ENCODE results near the gene LAIR1. TPM values are rescaled to one million over a fixed set of nuclear protein-coding genes. Genes with fewer than 3 reads are reported as not detected.

LAIR1 gene
- polyA plus RNA-seq, 1 of the 3 experiments (the other 2 are of a cell fraction), result not detected

DNA sequence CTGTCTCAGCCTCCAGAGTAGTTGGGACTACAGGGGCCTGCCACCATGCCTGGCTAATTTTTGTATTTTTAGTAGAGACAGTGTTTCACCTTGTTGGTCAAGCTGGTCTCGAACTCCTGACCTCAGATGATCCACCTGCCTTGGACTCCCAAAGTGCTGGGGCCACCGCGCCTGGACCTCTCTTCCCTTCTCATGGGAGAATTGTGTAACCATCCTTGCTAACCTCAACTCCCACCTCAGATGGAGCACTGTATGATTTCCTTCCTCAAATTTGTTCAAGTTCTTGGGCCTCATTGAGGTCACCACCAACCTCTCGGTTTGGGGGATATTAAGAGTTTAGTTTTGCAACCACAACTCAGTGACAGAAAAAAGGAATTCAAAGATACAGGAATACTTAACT is 62.5 kb downstream of the LAIR1 start:
- WGBS (ENCODE audit: low lambda C conversion rate), result 7% methylated on average over 4 of the region's 4 CpGs
- H3K9ac ChIP-seq, result no peak overlapping the region
- CTCF ChIA-PET, result no interaction called here

More for the DNA sequence above, 62.5 kb downstream of the LAIR1 start:
- H3K4me2 ChIP-seq, result no peak overlapping the region
- H3K9me3 ChIP-seq, result no peaks in the 10 kb centered on the region
- no peaks in the 10 kb centered on the region for H3K4me1 ChIP-seq (ENCODE audit: control insufficient read depth in 1 of 2, insufficient read depth in 2 of 2, low read depth in 1 of 2, low read length in 1 of 2)
- no peak overlapping the region for H3K27ac ChIP-seq (ENCODE audit: low read depth in 2 of 2, low read length in 1 of 2)
- H3K36me3 ChIP-seq (replicated peaks in 1 of 2; ENCODE audit: control insufficient read depth in 1 of 2, insufficient read depth in 2 of 2, low read length in 1 of 2), result no peaks in the 10 kb centered on the region
- peaks cover 29% of the 10 kb centered on the region for H3K27me3 ChIP-seq (ENCODE audit: insufficient read depth)
- POLR2A ChIA-PET, result no interaction called here
- no peaks in the 10 kb centered on the region for H3K79me2 ChIP-seq (ENCODE audit: insufficient read depth)
- TF ChIP-seq FOXJ3 (CRISPR knock-in tag; IDR thresholded peaks at IDR 0.05) (no peak), NFIC (IDR thresholded peaks at IDR 0.05; ENCODE audit: borderline replicate concordance) (no peak), GATA2 (CRISPR knock-in tag; IDR thresholded peaks at IDR 0.05) (no peak), RAD21 (IDR thresholded peaks at IDR 0.05; ENCODE audit: low read length) (no peak), POLR2AphosphoS5 (IDR thresholded peaks at IDR 0.05; ENCODE audit: low read depth, low read length) (no peak), RFX5 (IDR thresholded peaks at IDR 0.05; ENCODE audit: low read length) (no peak), RXRA (IDR thresholded peaks at IDR 0.05; ENCODE audit: borderline replicate concordance, low read depth) (no peak), TEAD4 (IDR thresholded peaks at IDR 0.05; ENCODE audit: borderline replicate concordance, insufficient read depth) (no peak), MEF2A (IDR thresholded peaks at IDR 0.05; ENCODE audit: borderline replicate concordance, low read depth) (no peak), NRF1 (IDR thresholded peaks at IDR 0.05; ENCODE audit: low read depth, low read length) (no peak), CHD2 (IDR thresholded peaks at IDR 0.05; ENCODE audit: low read length, partially characterized antibody) (no peak)
- TF ChIP-seq, protein P1, sequence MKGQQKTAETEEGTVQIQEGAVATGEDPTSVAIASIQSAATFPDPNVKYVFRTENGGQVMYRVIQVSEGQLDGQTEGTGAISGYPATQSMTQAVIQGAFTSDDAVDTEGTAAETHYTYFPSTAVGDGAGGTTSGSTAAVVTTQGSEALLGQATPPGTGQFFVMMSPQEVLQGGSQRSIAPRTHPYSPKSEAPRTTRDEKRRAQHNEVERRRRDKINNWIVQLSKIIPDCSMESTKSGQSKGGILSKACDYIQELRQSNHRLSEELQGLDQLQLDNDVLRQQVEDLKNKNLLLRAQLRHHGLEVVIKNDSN (IDR thresholded peaks at IDR 0.05; ENCODE audit: borderline replicate concordance, low read depth), result no peak
- TF ChIP-seq, protein P2, sequence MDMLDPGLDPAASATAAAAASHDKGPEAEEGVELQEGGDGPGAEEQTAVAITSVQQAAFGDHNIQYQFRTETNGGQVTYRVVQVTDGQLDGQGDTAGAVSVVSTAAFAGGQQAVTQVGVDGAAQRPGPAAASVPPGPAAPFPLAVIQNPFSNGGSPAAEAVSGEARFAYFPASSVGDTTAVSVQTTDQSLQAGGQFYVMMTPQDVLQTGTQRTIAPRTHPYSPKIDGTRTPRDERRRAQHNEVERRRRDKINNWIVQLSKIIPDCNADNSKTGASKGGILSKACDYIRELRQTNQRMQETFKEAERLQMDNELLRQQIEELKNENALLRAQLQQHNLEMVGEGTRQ (IDR thresholded peaks at IDR 0.05; ENCODE audit: borderline replicate concordance, low read depth, low read length), result no peak
- TF ChIP-seq, protein P3, sequence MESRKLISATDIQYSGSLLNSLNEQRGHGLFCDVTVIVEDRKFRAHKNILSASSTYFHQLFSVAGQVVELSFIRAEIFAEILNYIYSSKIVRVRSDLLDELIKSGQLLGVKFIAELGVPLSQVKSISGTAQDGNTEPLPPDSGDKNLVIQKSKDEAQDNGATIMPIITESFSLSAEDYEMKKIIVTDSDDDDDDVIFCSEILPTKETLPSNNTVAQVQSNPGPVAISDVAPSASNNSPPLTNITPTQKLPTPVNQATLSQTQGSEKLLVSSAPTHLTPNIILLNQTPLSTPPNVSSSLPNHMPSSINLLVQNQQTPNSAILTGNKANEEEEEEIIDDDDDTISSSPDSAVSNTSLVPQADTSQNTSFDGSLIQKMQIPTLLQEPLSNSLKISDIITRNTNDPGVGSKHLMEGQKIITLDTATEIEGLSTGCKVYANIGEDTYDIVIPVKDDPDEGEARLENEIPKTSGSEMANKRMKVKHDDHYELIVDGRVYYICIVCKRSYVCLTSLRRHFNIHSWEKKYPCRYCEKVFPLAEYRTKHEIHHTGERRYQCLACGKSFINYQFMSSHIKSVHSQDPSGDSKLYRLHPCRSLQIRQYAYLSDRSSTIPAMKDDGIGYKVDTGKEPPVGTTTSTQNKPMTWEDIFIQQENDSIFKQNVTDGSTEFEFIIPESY (IDR thresholded peaks at IDR 0.05; ENCODE audit: borderline replicate concordance, low read depth), result no peak
- TF ChIP-seq, protein P4, sequence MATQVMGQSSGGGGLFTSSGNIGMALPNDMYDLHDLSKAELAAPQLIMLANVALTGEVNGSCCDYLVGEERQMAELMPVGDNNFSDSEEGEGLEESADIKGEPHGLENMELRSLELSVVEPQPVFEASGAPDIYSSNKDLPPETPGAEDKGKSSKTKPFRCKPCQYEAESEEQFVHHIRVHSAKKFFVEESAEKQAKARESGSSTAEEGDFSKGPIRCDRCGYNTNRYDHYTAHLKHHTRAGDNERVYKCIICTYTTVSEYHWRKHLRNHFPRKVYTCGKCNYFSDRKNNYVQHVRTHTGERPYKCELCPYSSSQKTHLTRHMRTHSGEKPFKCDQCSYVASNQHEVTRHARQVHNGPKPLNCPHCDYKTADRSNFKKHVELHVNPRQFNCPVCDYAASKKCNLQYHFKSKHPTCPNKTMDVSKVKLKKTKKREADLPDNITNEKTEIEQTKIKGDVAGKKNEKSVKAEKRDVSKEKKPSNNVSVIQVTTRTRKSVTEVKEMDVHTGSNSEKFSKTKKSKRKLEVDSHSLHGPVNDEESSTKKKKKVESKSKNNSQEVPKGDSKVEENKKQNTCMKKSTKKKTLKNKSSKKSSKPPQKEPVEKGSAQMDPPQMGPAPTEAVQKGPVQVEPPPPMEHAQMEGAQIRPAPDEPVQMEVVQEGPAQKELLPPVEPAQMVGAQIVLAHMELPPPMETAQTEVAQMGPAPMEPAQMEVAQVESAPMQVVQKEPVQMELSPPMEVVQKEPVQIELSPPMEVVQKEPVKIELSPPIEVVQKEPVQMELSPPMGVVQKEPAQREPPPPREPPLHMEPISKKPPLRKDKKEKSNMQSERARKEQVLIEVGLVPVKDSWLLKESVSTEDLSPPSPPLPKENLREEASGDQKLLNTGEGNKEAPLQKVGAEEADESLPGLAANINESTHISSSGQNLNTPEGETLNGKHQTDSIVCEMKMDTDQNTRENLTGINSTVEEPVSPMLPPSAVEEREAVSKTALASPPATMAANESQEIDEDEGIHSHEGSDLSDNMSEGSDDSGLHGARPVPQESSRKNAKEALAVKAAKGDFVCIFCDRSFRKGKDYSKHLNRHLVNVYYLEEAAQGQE (IDR thresholded peaks at IDR 0.05; ENCODE audit: low read depth, low read length), result no peak
- no peak overlapping the region for H2AFZ ChIP-seq (ENCODE audit: low read depth)
- H3F3A ChIP-seq (replicated peaks; ENCODE audit: insufficient read depth), result no peaks in the 10 kb centered on the region
- no peak overlapping the region for H3K4me3 ChIP-seq (ENCODE audit: low read depth in 2 of 2, low read length in 1 of 2)
- no peaks in the 10 kb centered on the region for H3K9me2 ChIP-seq
- DNase-seq, result no peak
- no peaks in the 10 kb centered on the region for H4K20me1 ChIP-seq (ENCODE audit: insufficient read depth)

Other genes starting within 250 kb of the LAIR1 start
- 39.8 and 49.7 TPM in 2 replicates for gene TFPT, start 249.3 kb downstream of the LAIR1 start, polyA plus RNA-seq (2012; rRNA removed)
- 72.2 and 81.0 TPM in 2 replicates for gene PRPF31, start 249.2 kb downstream of the LAIR1 start, polyA plus RNA-seq (2012; rRNA removed)
- 7.1 and 14.2 TPM in 2 replicates for gene CNOT3, start 227.2 kb downstream of the LAIR1 start, polyA plus RNA-seq (2012; rRNA removed)
- 7.7 and 11.4 TPM in 2 replicates for gene LENG1, start 205.2 kb downstream of the LAIR1 start, polyA plus RNA-seq (2012; rRNA removed)
- gene TMC4, start 191.8 kb downstream of the LAIR1 start, polyA plus RNA-seq (2012; rRNA removed), result 2.7 and 2.8 TPM in 2 replicates
- gene MBOAT7, start 175.4 kb downstream of the LAIR1 start, polyA plus RNA-seq (2012; rRNA removed), result 65.4 and 80.8 TPM in 2 replicates
- 82.1 and 84.1 TPM in 2 replicates for gene TSEN34, start 173.6 kb downstream of the LAIR1 start, polyA plus RNA-seq (2012; rRNA removed)
- 3,441 and 3,815 TPM in 2 replicates for gene RPS9, start 164.1 kb downstream of the LAIR1 start, polyA plus RNA-seq (2012; rRNA removed)
- gene LILRB3, start 141.9 kb downstream of the LAIR1 start, polyA plus RNA-seq (2012; rRNA removed), result not detected in 2 replicates
- gene LILRA6, start 122.1 kb downstream of the LAIR1 start, polyA plus RNA-seq (2012; rRNA removed), result not detected in 2 replicates
- not detected in 2 replicates for gene LILRB5, start 107.7 kb downstream of the LAIR1 start, polyA plus RNA-seq (2012; rRNA removed)
- not detected in 2 replicates for gene LILRB2, start 83.8 kb downstream of the LAIR1 start, polyA plus RNA-seq (2012; rRNA removed)
- gene LILRA5, start 51.8 kb downstream of the LAIR1 start, polyA plus RNA-seq (2012; rRNA removed), result not detected in 2 replicates
- not detected in 2 replicates for gene LILRA4, start 25.8 kb downstream of the LAIR1 start, polyA plus RNA-seq (2012; rRNA removed)
- 0.05 and 0.21 TPM in 2 replicates for gene TTYH1, start 50.5 kb upstream of the LAIR1 start, polyA plus RNA-seq (2012; rRNA removed)
- 84.0 and 89.1 TPM in 2 replicates for gene LENG8, start 84.3 kb upstream of the LAIR1 start, polyA plus RNA-seq (2012; rRNA removed)
- gene LENG9, start 98.8 kb upstream of the LAIR1 start, polyA plus RNA-seq (2012; rRNA removed), result 0.20 and 0.21 TPM in 2 replicates
- 10.8 and 13.5 TPM in 2 replicates for gene CDC42EP5, start 108.4 kb upstream of the LAIR1 start, polyA plus RNA-seq (2012; rRNA removed)
- gene LAIR2, start 137.9 kb upstream of the LAIR1 start, polyA plus RNA-seq (2012; rRNA removed), result not detected in 2 replicates
- gene LILRA2, start 208.9 kb upstream of the LAIR1 start, polyA plus RNA-seq (2012; rRNA removed), result not detected in 2 replicates
- not detected in 2 replicates for gene LILRA1, start 228.7 kb upstream of the LAIR1 start, polyA plus RNA-seq (2012; rRNA removed)